Breast epithelium (tissue), 4 donors: ENCODE results near the gene CDH23. TPM values are rescaled to one million over a fixed set of nuclear protein-coding genes. Genes with fewer than 3 reads are reported as not detected.
"Not testable (repeated sequence)": the region's sequence is repeated elsewhere in the genome, so short reads cannot be mapped to it uniquely, and the experiment has no call there.

Experiments used
- DNase-seq, 2 donors: peaks; one replicate each; pipeline ENCODE4 v3.0.0-alpha.2; 2019; ENCODE audit warnings: low spot score in 2 of 2
- H3K27ac ChIP-seq, 2 donors: fragments of 200-600 bp; sonication (generic) in 1 of 2; one replicate each; pipeline ENCODE4 v1.5.1; 2016 to 2019; ENCODE audit warnings: mild to moderate bottlenecking in 1 of 2
- H3K27me3 ChIP-seq, 2 donors: fragments of 200-600 bp; sonication (generic) in 1 of 2; one replicate each; pipeline versions ENCODE4 v1.5.1 to v1.6.0; 2017 to 2019; ENCODE audit warnings: control low read depth in 1 of 2, mild to moderate bottlenecking in 1 of 2
- H3K36me3 ChIP-seq: fragments of 200-600 bp; one replicate; pipeline ENCODE4 v1.5.1; 2019
- H3K4me1 ChIP-seq, 2 donors: fragments of 200-600 bp; sonication (generic); one replicate each; pipeline ENCODE4 v1.5.1; 2016 to 2019; ENCODE audit warnings: control low read depth in 1 of 2
- H3K4me3 ChIP-seq, 3 donors: fragments of 200-600 bp; sonication (generic); 1 replicate in 2 of 3; 2 replicates in 1 of 3; pipeline ENCODE4 v1.5.1; 2016 to 2019; ENCODE audit warnings: mild to moderate bottlenecking in 3 of 3, moderate library complexity in 2 of 3
- H3K9me3 ChIP-seq, 2 donors: fragments of 200-600 bp; sonication (generic) in 1 of 2; one replicate each; pipeline ENCODE4 v1.5.1; 2016 to 2019; ENCODE audit warnings: control low read depth in 1 of 2
- POLR2A ChIP-seq: fragments of 450-650 bp; IDR thresholded peaks from one replicate; pipeline ENCODE4 v1.6.1; 2016; ENCODE audit warnings: antibody characterized with exemption, mild to moderate bottlenecking, moderate library complexity
- POLR2AphosphoS5 ChIP-seq, 3 donors: sonication (generic); formaldehyde crosslinking; IDR thresholded peaks; one replicate each; pipeline ENCODE4 v1.6.1; 2017; ENCODE audit warnings: antibody characterized with exemption in 3 of 3
- intact Hi-C: fragments of 100-400 bp; cut with DNase I; formaldehyde crosslinking; loops from one replicate; pipeline ENCODE4 v1.15.1; 2023; ENCODE audit warnings: low total_unique reads
- total RNA-seq, 3 donors: library from RNA; depleted of rRNA; stranded (reverse); fragments of >200 nt; gene quantifications; one replicate each; pipeline ENCODE4 v1.1.0, GENCODE V29; 2016
- TF ChIP-seq, protein P1 (sequence below), 3 donors: fragments of 450-650 bp; IDR thresholded peaks; one replicate each; pipeline ENCODE4 v1.5.1; 2016 to 2017; ENCODE audit warnings: antibody characterized with exemption in 3 of 3, mild to moderate bottlenecking in 3 of 3, moderate library complexity in 3 of 3

The CDH23 gene
- total RNA-seq, 3 donors from 2014 or later: 8.5 to 13.8 (median 11.6) TPM

DNA sequence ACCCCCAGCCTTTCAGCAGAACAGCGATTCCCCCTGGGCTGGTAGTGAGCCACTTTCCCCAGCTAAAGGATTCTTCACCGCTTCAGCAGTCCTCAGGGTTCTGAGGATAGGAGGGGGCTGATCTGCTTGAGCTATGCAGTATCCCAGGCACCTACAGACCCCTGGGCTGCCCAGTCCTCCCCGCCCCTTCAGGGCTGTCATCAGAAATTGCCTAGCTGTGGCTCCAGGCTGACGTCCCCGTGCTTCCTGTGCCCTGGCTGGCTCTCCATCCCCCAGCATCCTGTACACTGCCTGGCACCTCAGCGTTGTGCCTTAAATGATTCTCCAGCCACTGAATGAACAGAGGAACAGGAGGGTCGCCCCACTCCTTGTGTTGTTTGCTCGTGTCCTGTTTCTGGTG is 38.4 kb upstream of the CDH23 start:
- intact Hi-C loops: no loop called here
- H3K4me3 ChIP-seq: no peak overlapping the region
- TF ChIP-seq, protein P1, sequence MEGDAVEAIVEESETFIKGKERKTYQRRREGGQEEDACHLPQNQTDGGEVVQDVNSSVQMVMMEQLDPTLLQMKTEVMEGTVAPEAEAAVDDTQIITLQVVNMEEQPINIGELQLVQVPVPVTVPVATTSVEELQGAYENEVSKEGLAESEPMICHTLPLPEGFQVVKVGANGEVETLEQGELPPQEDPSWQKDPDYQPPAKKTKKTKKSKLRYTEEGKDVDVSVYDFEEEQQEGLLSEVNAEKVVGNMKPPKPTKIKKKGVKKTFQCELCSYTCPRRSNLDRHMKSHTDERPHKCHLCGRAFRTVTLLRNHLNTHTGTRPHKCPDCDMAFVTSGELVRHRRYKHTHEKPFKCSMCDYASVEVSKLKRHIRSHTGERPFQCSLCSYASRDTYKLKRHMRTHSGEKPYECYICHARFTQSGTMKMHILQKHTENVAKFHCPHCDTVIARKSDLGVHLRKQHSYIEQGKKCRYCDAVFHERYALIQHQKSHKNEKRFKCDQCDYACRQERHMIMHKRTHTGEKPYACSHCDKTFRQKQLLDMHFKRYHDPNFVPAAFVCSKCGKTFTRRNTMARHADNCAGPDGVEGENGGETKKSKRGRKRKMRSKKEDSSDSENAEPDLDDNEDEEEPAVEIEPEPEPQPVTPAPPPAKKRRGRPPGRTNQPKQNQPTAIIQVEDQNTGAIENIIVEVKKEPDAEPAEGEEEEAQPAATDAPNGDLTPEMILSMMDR (IDR thresholded peaks at IDR 0.05): no peak
- no peak for TF ChIP-seq POLR2AphosphoS5 (IDR thresholded peaks at IDR 0.05)
- TF ChIP-seq POLR2A: no peak
- H3K9me3 ChIP-seq: no peaks in the 10 kb centered on the region
- H3K27ac ChIP-seq: peak overlapping the region in 1 of 2 donors; percentile 43
- no peaks in the 10 kb centered on the region for H3K36me3 ChIP-seq
- H3K4me1 ChIP-seq: no peaks in the 10 kb centered on the region
- no peak for DNase-seq
- H3K27me3 ChIP-seq: no peaks in the 10 kb centered on the region

DNA sequence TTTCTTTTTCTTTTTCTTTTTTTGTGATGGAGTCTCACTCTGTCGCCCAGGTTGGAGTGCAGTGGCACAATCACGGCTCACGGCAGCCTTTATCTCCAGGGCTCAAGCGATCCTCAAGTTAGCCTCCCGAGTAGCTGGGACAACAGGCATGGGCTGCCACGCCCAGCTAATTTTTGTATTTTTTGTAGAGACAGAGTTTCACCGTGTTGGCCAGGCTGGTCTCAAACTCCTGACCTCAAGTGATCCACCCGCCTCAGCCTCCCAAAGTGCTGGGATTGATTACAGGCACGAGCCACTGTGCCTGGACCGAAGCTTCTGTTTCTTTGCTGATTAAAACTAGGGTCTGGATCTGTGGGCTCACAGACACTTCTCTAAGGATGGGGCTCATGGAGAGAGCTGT is 37.8 kb upstream of the CDH23 start:
- H3K4me3 ChIP-seq, H3K27me3 ChIP-seq, intact Hi-C loops, H3K4me1 ChIP-seq, H3K36me3 ChIP-seq, H3K9me3 ChIP-seq, DNase-seq: not testable (repeated sequence)
- peak overlapping the region in 1 of 2 donors; percentile 66 for H3K27ac ChIP-seq

DNA sequence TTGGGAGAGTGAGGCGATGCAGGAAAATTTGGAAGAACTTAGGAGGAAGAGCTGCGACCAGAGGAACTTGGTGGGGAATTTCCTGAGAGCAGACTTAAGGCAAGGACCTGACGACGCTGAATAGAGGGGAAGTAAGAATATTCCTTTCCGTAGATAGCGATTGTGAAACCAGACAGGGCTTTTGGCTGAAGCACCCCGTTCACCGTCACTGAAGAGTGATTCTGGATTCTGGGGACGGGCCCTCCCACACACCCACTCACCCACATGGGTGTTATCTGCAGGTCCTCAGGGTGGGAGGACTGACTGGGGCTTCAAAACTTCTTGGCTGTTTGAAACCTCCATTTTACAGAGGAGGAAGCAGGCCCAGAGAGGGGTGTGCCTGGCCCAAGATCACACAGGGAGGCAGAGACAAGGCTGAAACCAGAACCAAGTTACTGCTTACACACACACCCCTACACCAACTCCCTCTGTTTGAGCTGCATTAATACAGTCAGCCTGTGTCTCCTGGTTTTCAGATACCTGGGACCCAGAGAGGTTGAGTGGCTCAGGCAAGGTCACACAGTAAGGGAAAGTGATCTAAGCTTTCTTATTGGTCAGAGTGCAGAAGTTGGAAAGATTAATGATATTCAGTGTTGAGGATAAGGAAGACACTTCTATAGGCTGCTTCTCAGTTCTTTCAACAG is 37.2 kb upstream of the CDH23 start:
- Histone ChIP-seq H3K27me3 (no peaks in the 10 kb centered on the region), H3K27ac (peak overlapping the region in 1 of 2 donors; percentile 66), H3K4me1 (no peaks in the 10 kb centered on the region), H3K4me3 (peak overlapping the region in 1 of 3 donors; percentile 11), H3K36me3 (no peaks in the 10 kb centered on the region), H3K9me3 (no peaks in the 10 kb centered on the region)
- DNase-seq: no peak
- TF ChIP-seq POLR2A: no peak
- TF ChIP-seq, protein P1 (IDR thresholded peaks at IDR 0.05): no peak
- no peak for TF ChIP-seq POLR2AphosphoS5 (IDR thresholded peaks at IDR 0.05)
- intact Hi-C loops: no loop called here

DNA sequence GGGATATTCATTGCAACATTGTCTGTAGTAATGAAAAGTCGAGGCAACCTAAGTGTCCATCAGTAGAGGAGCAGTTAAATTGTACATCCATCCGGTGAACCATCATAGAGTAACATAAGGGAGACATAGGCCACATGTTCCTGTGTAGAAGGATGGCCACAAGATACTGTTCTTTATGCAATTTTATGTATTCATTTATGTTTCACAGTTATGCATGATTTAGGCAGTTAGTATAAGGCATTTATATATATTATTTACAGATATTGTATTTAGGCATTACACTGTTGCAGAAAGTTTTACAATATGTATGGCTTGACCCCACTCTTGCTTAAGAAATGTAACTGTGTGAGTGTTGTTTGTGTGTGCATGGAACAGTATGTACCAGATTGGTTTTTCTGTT is 36.0 kb upstream of the CDH23 start:
- H3K36me3 ChIP-seq: no peaks in the 10 kb centered on the region
- no peak for TF ChIP-seq POLR2A
- no peaks in the 10 kb centered on the region for H3K9me3 ChIP-seq
- intact Hi-C loops: no loop called here
- no peak overlapping the region for H3K4me3 ChIP-seq
- H3K27ac ChIP-seq: no peak overlapping the region
- H3K27me3 ChIP-seq: no peaks in the 10 kb centered on the region
- DNase-seq: no peak
- no peaks in the 10 kb centered on the region for H3K4me1 ChIP-seq

DNA sequence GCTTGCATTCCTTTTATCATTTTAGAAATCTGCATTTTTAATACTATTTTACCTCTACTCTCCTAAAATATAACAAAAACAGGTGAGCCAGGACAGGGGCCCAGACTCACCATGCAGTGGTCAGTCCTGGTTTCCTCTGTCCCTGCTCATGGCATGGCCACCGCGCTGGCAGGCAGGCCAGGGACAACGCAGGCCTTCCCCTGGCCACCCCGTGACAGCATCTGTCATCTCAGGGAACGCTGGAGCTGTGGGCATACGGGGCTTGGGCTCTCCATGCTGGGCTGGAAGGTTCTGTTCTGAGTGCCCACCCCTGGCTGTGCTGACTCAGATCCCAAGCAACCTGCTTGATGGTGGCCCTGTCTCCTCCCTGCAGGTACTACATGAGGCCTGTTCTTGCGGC is 35.1 kb upstream of the CDH23 start:
- H3K4me1 ChIP-seq: no peaks in the 10 kb centered on the region
- no peaks in the 10 kb centered on the region for H3K36me3 ChIP-seq
- no peak overlapping the region for H3K4me3 ChIP-seq
- no peaks in the 10 kb centered on the region for H3K9me3 ChIP-seq
- intact Hi-C loops: no loop called here
- DNase-seq: no peak
- H3K27me3 ChIP-seq: no peaks in the 10 kb centered on the region
- H3K27ac ChIP-seq: no peak overlapping the region
- TF ChIP-seq POLR2A: no peak
- no peak for TF ChIP-seq POLR2AphosphoS5 (IDR thresholded peaks at IDR 0.05)
- TF ChIP-seq, protein P1 (IDR thresholded peaks at IDR 0.05): no peak

DNA sequence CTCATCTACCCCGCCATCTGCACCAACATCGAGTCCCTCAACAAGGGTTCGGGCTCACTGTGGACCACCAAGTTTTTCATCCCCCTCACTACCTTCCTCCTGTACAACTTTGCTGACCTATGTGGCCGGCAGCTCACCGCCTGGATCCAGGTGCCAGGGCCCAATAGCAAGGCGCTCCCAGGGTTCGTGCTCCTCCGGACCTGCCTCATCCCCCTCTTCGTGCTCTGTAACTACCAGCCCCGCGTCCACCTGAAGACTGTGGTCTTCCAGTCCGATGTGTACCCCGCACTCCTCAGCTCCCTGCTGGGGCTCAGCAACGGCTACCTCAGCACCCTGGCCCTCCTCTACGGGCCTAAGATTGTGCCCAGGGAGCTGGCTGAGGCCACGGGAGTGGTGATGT is 34.6 kb upstream of the CDH23 start:
- H3K36me3 ChIP-seq: no peaks in the 10 kb centered on the region
- no peaks in the 10 kb centered on the region for H3K27me3 ChIP-seq
- TF ChIP-seq POLR2A (no peak), POLR2AphosphoS5 (IDR thresholded peaks at IDR 0.05) (no peak)
- TF ChIP-seq, protein P1 (IDR thresholded peaks at IDR 0.05): no peak
- no peak overlapping the region for H3K27ac ChIP-seq
- H3K4me1 ChIP-seq: no peaks in the 10 kb centered on the region
- DNase-seq: no peak
- H3K9me3 ChIP-seq: no peaks in the 10 kb centered on the region
- intact Hi-C loops: no loop called here
- H3K4me3 ChIP-seq: no peak overlapping the region
